Activated naive CD4-positive, alpha-beta T cell treated with anti-CD3 and anti-CD28 coated beads, Interleukin-2, amount 50 U/mL, for 16 hours (primary cell): ENCODE measurements around the gene NEGR1.

ENCODE experiments used
- DNase-seq: peaks from one replicate; pipeline ENCODE4 v3.0.0-alpha.2; 2020

NEGR1 gene

DNA sequence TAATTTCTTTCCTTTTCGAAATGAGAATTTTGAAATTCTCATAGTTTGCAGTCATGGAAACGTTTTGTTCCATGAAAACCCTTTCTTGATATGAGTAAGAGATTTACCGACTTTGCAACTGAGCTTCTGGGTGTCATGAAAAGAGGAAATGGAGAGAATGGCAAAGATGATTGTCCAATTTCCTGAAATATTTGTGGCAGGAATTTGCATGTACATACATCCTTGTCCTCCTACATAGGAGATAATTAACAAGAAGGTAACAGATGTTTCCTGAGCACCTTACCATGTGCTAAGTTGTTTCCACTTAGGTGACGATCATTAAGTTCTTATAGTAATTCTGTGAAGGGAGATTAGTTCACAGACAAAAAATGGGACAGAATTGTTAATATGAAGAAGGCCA is 170.7 kb downstream of the NEGR1 start:
- no peak for DNase-seq

DNA sequence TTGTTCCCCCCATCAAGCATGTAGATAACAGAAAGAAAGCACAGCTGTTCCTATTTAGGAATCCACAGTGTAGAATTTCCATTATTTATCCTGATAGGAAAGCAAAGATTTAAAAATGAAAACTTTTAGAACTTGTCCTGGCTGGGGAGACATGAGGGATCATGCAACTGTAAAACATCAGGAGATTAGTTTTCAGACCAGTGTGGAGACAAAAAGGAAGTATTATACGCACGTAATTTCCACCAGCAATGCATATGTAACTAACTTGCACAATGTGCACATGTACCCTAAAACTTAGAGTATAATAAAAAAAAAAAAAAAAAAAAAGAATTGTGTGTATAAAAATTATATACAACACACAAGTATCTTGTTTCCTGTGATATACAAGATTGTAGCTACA is 172.4 kb downstream of the NEGR1 start:
- no peak for DNase-seq

DNA sequence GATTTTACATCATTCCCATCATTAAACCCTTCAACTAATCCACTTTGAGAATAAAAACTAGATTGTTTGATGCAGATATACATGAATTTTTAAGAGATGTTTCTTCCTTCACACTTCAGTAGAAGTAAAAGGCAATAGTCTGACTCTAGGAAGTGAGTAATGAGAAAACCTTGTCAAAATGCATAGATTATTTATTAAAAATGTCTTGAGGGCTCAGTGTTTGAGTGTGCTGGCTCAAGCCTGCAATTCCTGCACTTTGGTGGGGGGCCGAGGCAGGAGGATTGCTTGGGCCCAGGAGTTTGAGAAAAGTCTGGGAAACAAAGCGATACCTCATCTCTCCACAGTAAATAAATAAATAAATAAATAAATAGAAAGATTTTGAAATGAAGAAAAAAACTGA is 177.1 kb downstream of the NEGR1 start:
- no peak for DNase-seq

DNA sequence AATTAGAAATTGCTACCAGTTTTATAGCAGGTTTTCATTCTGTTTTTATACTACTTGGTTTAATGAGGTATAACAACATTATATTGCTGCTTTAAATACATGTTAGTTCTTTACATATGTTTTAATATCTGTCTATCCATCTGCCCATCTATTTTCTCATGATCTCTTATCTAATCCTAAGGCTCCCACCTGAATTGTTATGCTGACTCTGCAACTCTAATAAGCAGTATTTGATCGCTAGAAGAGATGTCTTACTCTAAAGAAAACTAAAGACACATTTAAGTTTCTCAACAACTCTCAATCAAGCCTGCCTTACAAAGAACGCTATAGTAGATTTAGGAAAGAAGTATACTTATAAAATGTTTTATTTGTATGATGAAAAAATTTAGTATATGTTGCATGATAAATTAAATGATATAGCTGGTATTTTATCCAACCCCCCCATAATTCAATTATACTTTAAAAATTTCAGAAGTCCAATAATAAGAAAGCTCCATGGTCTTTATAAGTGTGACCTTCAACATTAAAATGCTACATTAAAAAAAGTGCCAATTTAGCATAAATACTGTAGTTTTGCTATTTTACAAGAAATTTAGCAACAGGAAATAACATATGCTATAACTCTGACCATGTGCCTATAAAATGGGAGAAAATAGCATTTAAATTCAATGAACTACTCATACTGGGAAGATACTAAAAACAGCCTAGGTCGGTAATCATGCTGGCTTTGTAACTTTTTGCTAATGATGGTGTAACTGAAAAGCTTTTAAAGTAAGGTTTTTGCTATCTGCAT is 180.3 kb downstream of the NEGR1 start:
- no peak for DNase-seq

DNA sequence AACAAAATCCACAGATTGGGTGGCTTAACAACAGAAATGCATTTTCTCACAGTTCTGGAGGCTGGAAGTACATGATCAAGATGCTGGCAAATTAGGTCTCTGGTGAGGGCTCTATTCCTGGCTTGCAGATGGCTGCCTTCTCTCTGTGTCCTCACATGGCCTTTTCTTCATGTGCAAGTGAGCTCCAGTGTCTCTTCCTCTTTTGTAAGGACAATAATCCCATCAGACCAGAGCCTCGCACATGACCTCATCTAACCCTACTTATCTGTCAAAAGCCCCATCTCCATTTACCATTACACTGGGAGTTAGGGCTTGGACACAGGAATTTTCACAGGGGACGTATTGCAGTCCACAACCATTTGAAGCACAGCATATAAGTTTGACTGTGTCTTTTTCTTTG is 181.6 kb downstream of the NEGR1 start:
- no peak for DNase-seq

DNA sequence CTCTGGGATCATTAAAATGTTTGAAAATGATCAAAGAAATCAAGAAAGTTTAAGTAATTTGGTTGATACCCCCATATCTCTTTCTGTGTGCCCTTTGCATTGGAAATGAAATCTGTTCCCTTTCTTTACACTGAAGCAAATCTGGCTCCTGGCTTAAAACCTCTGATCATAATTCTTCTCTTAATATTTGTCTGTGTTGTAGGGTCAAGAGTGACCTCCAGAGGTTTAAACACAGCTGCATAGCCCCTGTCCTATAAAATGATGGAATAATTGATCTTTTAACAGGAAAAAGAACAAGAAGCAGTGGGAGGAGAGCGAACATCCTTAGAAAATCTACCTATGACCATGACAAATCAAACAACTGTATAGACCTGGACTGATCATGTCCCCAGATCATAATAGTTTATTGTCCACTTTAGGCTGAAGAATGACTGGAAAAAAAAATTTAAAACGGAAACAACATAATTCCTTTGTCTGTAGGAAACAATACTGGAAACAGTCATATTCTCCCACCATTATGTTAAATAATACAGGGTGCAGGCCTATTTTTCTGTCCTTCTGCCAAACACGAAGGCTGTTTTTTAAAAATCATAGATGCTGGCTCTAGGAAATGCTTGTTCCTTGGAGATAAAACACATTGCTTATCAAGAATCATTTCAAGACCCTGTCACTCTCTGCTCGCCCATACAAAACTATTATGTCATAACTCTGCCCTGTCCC is 184.3 kb downstream of the NEGR1 start:
- DNase-seq: no peak

DNA sequence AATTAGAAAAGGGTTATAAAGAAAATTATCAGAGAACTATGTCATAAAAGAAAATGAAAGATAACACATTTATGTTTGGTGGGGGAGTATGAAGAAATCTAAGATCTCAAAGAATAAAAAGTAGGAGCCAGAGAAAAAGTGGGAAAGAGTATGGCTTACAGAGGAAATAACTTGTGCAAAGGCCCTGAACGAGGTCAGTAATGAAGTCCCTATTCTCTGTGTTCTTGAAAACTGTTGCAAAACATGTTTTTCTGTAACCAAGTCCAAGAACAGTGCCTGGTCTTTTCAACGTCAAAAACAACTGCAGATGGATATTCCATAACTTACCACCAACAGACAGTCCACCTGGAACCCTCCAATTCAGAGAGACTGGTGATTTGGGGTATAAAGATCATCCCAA is 188.1 kb downstream of the NEGR1 start:
- DNase-seq: no peak

DNA sequence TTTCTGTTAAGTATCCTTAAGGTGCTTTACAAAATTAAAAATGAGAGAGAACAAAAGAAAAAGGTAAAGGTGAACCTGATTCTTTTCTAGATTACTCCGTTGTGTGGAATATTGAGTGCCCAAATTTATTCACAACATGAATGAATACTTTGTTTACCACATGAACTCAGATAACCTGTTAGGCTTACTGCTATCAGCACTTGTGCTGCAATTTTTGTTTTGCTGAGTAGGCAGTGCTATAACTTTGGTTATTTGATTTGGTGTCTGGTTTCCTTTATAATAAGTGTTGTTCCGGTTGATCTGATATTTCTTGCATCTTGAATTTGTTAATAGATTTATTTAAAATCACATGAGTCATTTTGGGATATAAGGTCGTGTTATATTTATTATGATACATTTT is 195.9 kb downstream of the NEGR1 start:
- no peak for DNase-seq

DNA sequence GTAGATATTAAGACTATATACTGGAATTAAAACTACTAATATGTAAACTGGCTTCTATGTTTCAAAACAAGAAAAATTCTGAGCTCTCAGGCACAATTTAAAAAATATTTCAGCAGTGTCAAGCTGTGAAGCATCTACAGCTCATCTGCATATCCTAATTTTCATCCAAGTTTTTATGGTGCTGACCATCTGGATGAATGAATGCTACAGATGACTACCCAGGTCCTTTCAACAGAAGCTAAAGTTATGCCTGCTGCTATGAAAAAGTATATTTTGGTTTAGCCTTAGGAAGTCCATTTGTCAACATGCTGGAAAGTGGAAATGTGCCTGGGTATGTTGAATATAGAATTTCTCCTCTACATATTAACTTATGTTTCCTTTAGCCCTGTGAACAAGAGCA is 206.9 kb downstream of the NEGR1 start:
- DNase-seq: no peak

DNA sequence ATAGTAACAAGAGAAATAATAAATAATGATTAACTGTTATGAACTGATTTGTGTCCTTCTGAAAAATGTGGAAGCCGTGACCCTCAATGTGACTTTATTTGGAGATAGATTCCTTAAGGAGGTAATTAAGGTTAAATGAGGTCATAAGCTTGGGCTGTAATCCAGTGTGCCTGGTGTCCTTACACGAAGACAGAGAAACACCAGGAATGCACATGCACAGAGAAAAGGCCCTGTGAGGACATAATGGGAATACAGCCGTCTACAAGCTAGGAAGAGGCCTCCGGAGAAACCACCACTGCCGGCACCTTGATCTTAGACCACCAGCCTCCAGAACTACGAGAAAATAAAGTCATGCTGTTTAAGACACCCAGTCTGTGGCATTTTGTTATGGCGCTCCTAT is 215.9 kb downstream of the NEGR1 start:
- no peak for DNase-seq

DNA sequence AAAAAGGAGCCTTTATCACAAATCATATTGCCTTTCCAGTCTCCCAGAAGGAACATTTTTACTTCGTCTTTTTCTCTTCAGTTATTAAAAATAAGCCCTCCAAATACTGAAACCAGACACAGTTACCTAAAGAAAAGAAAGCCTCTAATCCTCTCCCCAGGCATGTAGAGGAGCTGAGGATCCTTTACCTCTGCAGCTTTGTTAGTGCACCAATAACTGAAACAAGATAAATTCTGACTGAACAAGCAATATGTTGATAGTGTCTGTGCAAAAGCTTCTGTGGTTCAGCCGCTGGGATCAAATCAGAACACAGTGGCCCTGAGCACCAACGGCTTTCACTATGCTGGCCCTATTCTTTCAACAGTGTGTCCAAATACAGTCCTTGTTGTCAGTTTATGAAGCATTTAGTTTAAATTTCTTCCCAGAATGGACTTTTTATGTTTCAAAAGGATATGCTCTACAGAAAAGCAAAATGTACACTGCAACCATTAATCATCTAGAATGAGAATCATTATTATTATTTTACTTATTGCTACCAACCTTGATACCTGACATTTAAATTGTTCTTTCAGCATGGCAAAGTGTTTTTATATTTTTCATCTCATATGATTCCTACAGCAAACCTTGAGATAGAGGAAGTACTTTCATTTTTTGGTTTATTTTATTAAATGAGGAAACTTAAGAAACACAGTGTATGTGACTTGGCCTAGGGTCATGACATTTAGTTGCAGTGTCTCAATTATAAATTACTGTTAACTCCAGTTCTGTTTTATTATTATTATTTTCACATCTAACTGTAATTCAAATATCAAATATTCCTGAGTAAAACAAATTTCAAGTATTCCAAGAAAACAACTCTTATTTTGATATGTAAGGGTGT is 217.9 kb downstream of the NEGR1 start:
- DNase-seq: no peak

DNA sequence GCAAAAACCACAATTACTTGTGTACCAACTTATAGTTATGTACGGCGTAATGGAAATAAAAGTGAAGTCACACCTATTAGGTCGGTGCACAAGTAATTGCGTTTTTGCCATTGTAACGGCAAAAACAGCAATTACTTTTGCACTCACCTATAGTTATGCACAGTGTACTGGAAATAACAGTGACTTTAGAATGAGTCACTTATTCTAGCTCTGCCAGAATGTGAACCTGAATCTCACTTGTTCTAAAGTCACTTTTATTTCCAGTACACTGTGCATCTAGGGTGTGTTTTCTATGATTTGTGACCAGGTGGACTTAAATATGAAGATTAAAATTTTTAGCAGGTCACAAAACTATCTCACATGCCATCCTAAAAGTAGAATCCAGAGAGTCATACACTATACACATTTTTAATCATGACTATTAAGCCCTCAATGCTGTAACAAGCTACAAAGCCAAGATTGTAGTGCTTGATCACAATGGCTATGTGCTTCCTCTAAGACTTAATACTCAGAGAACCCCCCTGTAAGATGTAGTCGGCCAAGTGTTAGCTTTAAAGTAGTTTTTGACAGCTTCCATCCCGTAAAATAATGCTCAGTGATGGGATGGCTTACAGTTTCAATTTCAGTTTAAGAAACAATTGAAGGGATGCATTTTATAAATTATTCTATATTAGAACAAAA is 218.8 kb downstream of the NEGR1 start:
- DNase-seq: no peak

DNA sequence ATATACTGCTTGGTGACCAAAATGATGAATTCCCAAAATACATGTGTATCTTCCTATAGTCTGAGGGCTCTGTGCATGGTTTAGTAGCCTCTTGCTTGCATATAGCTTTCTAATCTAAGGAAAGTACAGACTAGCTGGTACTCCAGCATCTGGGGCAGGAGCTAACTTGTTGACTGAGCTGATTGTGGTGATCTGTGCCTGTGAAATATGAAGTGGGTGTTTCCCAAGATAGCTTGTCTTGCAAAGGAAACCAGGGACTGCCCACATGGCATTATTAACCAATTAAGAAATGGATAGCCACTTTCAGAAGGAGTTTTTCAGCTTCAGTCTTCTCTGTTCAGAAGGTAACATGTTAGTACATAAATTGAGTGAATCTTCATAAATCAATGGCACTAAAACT is 219.8 kb downstream of the NEGR1 start:
- DNase-seq: no peak

DNA sequence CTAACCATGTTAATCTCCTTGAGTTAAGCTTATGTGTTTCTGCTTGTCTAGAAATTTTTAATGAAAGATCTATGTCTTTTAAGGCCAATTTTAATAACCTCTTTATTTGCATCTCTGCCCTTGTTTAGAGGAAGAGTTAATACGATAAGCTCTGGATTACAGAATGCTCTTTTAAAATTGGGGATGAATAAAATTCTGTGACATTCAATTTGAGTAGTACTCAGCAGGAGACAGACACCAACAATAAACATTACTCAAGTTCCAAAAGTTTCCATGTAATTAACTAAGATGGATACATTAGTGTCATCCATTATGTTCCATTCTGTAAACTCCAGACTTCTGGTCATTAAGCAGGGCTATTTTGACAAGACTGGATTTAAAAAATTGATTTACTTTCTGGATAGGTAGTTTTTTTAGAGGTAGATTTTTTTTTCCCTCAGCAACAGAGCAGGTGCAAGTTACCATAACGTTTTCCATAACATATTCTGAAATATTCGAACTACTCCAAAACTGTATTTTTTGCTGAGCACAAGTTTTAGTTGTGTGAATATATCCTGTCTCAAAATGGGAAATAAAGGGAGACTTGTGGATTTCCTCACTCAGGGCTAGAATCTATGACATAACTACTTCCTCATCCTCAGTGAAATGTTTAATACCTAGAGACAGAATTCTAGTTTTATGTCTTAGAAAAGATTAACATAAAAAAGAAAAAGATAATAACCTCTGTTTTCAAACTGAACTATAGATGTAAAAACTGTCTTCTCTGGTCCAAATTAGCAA is 221.7 kb downstream of the NEGR1 start:
- no peak for DNase-seq

DNA sequence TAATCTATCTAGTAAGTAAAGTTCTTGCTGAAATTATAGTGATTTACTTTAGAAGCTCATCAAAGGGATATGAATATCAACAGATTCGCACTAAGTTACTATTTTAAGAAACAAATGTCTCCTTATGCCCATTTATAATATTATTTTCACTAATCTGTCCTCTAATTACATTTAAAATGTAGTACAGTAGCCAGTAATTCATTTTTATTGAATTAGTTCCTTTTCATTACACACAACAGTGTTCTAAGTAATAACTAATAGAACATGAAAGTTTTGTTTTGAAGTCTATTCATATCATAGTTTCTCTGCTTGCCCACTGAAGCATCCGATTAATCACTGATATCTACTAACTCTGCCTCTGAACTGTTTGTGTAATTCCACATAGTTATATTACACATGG is 225.8 kb downstream of the NEGR1 start:
- DNase-seq: no peak

DNA sequence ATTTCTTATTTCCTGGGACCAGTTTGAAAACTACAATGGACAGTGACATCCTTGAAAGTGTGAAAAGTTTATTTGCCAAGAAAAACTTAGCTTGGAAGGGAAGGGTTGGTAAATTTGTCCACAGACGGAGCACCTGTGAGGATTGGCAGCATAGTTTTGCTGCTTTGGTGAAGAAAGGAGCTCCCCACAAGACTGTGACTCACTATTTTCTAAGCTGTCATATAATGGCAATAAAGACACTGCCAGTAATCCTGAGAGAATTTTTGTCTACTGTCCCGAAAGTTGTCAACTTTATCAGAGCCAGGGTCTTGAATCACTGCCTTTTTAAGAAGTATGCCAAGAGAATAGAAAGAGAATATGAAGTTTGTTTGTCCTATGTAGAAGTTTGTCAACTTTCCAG is 230.8 kb downstream of the NEGR1 start:
- DNase-seq: no peak

DNA sequence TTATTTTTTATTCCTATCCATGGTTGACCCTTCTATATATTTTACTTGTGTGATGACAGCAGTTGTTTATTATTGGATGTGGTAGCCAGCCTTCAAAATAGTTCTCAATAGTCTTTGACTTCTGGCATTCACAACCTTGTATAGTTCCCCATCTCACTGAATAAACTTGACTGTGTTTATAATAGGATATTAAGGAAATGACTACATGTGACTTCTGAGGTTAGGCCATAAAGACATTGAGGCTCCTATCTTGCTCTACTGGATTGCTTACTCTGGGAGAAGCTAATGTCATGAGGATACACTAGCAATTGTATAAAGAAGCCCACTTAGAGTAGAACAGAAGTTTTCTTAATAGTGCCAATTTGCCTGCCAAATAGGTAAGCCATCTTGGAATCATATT is 231.8 kb downstream of the NEGR1 start:
- no peak for DNase-seq

DNA sequence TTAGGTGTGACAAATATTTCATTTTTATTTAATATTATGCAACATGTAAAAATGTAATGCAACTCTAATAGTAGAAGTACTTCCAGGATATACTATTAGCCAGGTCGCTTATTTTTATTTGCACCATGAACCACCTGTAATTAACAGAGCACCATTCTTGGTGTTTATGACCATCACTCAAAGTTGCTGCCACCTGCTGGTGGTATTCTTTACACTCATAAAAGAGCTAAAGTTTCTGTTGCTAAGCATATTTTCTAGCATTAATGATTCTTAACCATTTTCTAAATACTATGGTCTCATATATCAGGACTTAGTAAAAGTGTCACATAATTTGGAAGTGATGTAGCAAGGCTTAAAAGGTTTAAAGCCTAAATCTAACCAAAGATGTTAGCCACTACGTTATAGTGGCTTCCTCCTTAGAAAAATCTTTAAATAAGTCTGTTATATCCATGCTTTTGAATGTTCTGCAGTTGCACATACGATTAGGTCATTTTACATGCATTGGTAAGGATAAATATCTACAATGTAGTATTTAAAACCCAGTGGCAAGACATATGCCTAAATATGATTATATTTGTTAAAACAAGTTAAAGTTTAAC is 244.5 kb downstream of the NEGR1 start:
- no peak for DNase-seq

DNA sequence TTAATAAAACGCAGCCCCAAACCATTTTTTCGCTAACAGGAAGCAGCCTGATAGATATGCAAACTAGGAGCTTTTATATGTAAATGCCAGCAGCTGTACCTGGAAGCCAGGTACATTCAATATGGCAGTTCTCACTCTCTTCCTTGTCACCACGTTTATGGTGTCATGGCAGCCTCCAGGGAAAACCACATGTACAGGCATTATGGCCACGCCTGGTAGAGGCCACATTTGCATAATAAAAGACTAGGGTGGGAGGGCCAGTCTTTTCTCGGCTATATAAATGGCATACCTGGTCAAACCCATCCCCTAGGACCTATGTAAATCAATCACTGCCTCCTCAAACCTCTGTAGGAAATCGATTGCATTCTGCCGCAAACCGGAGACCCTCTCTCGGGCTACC is 247.5 kb downstream of the NEGR1 start:
- no peak for DNase-seq

DNA sequence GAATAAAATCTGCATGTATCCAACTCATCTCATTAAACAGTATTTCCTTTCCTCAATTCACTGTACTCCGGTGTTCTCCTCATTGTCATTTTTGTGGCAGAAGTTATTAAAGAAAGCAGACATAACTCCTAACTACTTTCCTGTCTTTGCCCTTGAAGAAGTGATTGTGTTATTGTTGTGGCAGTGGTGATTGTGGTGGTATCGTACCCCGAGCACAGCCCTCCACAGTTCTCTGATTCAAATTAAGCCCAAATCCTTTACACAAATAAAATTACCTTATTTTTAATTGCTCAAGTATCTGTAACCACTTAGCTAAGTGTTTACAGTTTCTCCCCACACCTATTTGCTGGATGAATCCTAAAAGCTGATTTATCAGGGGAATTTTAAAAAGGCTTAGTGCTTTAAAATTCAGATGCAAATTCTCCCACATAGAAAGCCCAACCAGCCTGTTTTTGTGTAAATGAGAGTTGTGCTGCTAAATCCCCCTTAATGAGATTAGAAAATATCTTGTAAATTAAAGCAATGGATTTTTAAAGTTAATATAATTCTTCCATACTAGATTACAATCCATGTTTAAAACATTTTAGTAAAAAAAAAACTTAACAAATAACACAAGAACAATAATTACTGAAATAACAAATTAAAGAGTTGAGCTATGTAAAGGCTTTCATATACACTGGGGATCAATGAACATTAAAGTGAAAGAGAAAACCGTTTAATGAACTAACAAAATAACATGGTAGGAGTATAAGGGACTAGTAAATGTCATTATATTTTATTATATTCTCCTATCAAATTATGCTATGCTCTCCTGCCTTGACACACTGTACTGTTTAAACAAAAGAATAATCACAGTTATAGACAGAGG is 259.0 kb downstream of the NEGR1 start:
- no peak for DNase-seq

DNA sequence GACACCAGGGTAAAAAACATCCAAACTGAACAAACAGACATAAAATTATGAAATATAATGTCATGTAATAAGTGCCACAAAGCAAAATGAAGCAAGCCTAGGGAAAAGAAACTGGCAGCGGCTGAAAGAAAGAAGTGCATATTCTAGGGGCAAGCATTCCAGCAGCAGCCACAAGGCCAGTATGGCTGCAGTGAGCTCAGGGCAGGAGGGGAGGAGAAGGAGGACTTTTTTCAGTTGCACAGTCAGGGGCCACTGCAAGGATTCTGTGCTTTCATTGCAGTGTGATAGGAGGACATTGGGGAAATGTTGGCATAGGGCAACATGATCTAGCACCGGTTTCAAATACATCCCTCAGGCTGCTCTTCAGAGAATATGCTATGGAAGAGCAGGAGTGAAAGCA is 263.8 kb downstream of the NEGR1 start:
- DNase-seq: no peak
